ENCODE data around the gene TEDC1.

TEDC1 gene

GRCh38 chr14:105490572-105491365 lies at the start of gene TEDC1:
Gene TEDC1 (plus strand): TSS chr14:105491246. CDS start chr14:105491376, 130 bp downstream.
- peak; percentile 99 for DNase-seq (ENCODE audit: low read depth)

GRCh38 chr14:105442125-105442524 lies 48.9 kb upstream of the TEDC1 start:
- no peak for DNase-seq (ENCODE audit: low read depth)

- DNase-seq (ENCODE audit: low read depth), result no peak
Observed at GRCh38 chr14:105442834-105443233, 48.2 kb upstream of the TEDC1 start.

- DNase-seq (ENCODE audit: low read depth), result no peak
Observed at GRCh38 chr14:105444859-105445258, 46.2 kb upstream of the TEDC1 start.

GRCh38 chr14:105445290-105445689 lies 45.8 kb upstream of the TEDC1 start:
- DNase-seq (ENCODE audit: low read depth), result no peak

GRCh38 chr14:105445901-105446845 lies 44.9 kb upstream of the TEDC1 start:
- no peak for DNase-seq (ENCODE audit: low read depth)

- no peak for DNase-seq (ENCODE audit: low read depth)
Observed at GRCh38 chr14:105446971-105447370, 44.1 kb upstream of the TEDC1 start.

- no peak for DNase-seq (ENCODE audit: low read depth)
Observed at GRCh38 chr14:105447651-105448640, 43.1 kb upstream of the TEDC1 start.

GRCh38 chr14:105448706-105449111 lies 42.3 kb upstream of the TEDC1 start:
- peak; percentile 54 for DNase-seq (ENCODE audit: low read depth)

GRCh38 chr14:105449276-105450122 lies 41.5 kb upstream of the TEDC1 start:
- no peak for DNase-seq (ENCODE audit: low read depth)

- DNase-seq (ENCODE audit: low read depth), result no peak
Observed at GRCh38 chr14:105450123-105450505, 40.9 kb upstream of the TEDC1 start.

- DNase-seq (ENCODE audit: low read depth), result no peak
Observed at GRCh38 chr14:105450864-105451720, 40.0 kb upstream of the TEDC1 start.

- no peak for DNase-seq (ENCODE audit: low read depth)
Observed at GRCh38 chr14:105452963-105453362, 38.1 kb upstream of the TEDC1 start.

- DNase-seq (ENCODE audit: low read depth), result no peak
Observed at GRCh38 chr14:105453847-105454246, 37.2 kb upstream of the TEDC1 start.

- no peak for DNase-seq (ENCODE audit: low read depth)
Observed at GRCh38 chr14:105455086-105455640, 35.9 kb upstream of the TEDC1 start.

- DNase-seq (ENCODE audit: low read depth), result no peak
Observed at GRCh38 chr14:105455766-105456660, 35.0 kb upstream of the TEDC1 start.

GRCh38 chr14:105456736-105457617 lies 34.1 kb upstream of the TEDC1 start:
- no peak for DNase-seq (ENCODE audit: low read depth)

Data from activated T-cell treated with anti-CD3 and anti-CD28 coated beads for 48 hours (primary cell).